CD4-positive, alpha-beta T cell treated with Interleukin-15 for 1 hour (primary cell): ENCODE data around the gene PPFIA3.
"Not testable (repeated sequence)": the region's sequence is repeated elsewhere in the genome, so short reads cannot be mapped to it uniquely, and the experiment has no call there.

ENCODE experiments used
- DNase-seq: peaks from one replicate; pipeline ENCODE4 v3.0.0-alpha.2; 2020

The PPFIA3 gene

DNA sequence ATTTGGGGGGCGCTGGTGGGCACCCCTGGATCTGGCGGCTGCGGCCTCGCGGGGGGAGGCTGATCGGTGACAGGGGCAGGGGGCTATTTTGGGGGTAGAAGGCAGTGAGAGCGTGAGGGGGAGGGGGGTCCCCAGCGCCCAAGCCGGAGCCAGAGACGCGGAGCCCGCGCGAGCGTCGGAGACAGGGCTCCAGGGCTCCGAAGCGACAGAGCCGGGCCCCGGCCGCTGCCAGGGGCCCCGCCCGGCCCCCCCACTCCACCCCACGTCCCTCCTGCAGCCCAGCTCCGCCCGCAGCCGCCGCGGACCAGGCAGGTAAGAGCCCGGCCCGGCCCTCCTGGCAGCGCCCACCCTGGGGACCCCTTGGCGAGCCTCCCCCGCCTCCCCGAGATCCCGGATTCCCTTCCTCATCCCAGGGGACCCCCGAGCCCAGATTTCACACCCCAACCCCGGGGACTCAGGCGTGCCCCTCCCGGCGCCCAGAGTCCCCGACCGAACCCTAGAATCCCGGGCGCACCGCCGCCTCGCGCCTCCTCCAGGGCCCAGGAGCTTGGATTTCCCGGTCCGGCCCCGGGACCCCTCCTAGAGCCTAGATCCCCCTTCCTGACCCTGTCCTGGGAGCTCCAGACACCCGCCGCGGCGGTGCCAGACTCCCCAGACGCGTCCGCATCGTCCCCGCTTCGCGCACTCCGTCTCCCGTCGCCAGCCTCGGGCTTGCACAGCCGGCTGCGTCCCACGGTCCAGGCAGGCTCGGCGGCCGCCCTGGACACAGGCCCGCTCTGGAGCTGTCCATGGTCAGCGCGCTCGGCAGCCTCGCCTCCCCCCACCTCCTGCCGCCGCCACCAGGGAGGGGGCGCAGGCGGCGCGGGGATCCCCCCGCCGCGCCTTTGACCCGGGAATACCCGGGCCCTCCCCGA lies at the start of gene PPFIA3:
TSS of gene PPFIA3 (plus strand) at position 134 of the 914 bp plus-strand sequence. CDS start 8,330 bp downstream, outside the sequence.
- DNase-seq, result no peak

DNA sequence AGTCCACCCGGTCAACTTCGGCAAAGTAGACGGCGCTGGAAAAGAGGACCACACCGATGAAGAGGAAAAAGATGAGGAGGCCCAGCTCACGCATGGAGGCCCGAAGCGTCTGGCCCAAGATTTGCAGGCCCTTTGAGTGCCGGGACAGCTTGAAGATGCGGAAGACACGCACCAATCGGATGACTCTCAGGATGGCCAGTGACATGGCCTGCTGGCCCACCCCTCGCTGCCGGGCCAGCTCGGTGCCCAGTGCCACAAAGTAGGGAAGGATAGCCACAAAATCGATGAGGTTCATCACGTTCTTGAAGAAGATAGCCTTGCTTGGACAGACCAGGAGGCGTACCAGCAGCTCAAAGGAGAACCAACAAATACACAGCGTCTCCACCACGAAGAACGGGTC lies 48.9 kb upstream of the PPFIA3 start:
- no peak for DNase-seq

DNA sequence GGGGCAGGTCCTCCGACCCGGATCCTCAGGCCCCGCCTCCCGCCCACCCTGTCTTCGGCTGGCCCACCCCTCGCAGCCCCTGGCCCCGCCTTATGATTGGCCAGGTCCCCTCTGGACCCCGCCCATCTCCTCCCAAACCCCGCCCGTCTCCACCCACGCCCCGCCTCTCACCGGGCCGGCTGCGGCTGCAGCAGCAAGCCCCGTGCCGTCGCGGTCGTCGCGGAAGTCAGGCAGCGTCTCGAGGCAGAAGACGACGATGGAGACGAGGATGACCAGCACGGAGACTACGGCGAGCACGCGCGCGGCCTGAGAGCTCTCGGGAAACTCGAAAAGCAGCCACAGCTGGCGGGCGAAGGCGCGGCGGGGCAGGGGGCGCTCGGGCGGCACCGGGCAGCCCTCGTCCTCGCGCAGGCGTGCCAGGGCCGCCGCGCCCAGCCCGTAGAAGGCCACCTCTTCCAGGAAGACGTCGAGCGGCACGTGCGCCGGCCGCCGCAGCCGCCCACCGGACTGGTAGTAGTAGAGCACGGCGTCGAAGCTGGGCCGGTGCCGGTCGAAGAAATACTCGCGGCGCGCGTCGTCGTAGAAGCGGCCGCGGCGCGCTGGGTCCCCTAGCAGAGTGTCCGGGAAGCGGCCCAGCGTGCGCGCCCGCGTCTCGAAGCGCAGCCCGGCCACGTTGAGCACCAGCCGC lies 47.3 kb upstream of the PPFIA3 start:
- DNase-seq, result no peak

DNA sequence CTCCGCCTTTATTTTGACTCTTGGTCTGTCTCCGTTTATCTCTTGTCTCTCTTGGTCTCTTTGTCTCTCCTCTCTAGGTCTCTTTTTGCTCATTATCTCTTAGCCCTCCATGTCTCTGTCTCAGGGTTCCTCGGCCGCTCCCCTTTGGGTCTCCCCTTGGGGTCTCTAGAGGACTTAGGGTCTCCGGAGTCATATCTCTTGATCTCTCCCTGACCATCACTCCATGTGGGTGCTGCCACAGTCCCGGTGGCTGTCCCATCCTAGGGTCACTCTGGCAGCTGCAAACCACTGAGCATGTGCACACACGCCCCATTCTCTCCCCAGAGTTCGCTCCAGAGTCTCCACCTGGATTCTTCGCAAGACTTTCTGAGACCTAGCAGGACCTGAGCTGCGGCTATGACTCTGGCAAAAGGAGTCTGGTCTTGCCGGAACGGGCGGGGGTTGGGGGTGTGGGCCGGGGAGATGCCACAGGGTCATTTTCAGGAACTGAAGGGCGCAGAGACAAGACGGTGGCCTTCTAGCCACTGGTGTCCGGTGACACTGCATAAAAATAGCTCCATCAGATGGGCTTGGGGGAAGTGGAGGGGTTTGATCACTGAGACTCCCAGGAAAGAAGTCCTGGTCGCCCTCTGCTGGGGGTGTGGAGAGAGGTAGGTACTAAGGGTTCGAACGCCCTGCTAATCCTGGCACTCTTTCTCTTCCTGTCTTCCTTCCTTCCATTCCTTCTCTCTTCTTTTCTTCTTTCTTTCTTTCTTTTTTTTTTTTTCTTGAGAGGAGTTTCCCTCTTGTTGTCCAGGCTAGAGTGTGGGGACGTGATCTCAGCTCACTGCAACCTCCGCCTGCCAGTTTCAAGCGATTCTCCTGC lies 45.6 kb upstream of the PPFIA3 start:
- no peak for DNase-seq

DNA sequence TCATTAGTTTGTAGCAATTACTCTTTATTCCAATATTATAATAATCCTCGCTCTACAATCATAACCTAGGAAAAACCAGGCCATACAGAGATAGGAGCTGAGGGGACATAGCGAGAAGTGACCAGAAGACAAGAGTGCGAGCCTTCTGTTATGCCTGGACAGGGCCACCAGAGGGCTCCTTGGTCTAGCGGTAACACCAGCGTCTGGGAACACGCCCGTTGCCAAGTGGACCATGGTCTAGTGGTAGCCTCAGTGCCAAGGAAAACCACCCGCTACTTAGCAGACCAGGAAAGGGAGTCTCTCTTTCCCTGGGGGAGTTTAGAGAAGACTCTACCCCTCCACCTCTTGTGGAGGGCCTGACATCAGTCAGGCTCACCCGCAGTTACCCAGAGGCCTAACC lies 44.5 kb upstream of the PPFIA3 start:
- not testable (repeated sequence) for DNase-seq

DNA sequence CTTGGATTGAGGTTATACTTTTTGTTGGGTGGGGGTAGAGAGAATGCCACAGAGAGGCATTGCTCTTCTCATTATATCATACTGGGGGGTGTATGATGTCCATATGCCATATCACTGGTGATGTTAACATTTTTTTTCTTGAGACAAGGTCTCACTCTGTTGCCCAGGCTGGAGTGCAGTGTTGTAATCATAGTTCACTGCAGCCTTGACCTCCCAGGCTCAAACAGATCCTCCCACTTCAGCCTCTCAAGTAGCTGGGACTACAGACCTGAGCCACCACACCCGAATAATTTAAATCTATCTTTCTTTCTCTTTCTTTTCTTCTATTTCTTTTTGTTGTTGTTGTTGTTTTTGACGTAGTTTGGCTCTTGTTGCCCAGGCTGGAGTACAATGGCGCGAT lies 39.0 kb upstream of the PPFIA3 start:
- no peak for DNase-seq

DNA sequence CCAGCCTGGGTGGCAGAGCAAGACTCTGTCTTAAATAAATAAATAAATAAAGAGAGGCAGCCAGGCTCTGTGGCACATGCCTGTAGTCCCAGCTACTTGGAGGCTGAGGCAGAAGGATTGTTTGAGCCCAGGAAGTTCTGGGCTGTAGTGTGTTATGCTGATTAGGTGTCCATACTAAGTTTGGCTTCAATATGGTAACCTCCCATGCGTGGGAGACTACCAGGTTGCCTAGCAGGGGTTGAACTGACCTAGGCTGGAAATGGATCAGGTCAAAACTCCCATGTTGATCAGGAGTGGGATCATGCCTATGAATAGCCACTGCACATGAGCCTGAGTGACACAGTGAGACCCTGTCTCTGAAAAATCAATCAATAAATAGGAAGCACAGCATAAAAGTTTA lies 38.1 kb upstream of the PPFIA3 start:
- no peak for DNase-seq

DNA sequence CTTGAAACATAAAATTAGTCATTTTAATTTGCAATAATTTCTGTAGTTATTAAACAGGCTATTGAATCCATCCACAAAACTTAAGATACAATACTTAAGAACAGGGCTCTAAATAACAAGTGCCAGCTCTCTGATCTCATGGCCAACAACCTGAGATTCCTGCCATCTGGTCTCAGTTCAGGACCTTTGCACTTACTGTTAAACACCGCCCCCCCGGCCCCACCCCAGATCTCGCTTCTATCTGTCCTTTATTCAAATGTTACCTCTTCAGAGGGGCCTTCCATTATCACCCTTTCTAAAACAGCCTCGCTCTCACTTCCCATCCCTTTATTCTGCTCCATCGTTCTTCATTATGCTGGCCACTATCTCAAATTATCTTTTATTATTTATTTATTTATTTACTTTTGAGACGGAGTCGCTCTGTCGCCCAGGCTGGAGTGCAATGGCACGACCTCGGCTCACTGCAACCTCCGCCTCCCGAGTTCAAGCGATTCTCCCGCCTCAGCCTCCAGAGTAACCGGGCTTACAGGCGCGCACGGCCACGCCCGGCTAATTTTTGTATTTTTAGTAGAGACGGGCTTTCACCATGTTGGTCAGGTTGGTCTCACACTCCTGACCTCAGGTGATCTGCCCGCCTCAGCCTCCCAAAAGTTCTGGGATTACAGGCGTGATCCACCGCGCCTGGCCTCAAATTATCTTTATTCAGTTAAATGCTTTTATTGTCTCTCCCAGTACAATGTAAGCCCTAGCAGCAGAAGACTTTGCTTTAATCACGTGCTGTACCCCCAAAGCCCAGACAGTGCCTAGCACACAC lies 34.9 kb upstream of the PPFIA3 start:
- DNase-seq, result no peak

DNA sequence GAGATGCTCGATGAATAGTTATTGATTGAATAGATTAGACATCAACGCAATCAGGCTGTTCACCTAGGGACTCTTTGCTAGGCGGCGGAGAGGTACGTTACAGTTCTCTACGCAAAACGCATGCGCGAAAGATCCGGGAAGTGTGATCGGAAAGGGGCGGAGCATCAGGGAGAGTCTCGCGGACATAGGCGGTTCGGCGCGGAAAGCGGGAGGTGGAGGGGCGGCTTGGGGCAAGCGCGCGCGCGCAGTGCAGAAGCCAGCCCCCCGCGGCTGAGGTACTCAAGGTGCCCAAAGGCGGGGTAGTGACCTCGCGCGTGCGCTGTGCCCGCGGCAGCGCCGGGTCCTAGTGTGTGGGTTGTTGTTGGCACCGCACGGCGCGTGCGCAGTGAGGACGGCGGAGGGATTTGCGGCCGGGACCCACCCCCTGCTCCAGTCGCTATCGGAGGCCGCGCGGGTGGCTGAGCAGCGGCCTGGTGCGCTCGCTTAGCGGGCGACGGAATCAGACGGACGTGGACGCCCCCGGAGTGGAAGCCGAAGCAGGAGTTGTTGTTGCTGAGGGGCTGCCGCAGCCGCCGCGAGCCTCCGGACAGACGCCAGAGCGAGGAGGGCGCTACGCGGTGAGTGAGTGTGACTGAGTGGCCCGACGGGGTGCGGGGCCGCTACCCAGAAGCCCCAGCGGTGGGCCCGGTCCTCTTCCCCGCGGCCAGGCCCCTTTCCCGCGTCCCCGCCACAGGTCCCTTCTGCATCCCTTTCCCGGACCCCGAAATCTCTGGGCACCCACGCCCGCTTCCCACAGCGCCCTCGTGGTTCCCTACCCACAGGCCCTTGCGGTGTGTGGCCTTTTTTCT lies 34.1 kb upstream of the PPFIA3 start, which contains the start of gene SNRNP70:
TSS of gene SNRNP70 (plus strand) at position 432 of the 848 bp plus-strand sequence. CDS start 964 bp downstream, outside the sequence.
- DNase-seq, result peak; percentile 100

DNA sequence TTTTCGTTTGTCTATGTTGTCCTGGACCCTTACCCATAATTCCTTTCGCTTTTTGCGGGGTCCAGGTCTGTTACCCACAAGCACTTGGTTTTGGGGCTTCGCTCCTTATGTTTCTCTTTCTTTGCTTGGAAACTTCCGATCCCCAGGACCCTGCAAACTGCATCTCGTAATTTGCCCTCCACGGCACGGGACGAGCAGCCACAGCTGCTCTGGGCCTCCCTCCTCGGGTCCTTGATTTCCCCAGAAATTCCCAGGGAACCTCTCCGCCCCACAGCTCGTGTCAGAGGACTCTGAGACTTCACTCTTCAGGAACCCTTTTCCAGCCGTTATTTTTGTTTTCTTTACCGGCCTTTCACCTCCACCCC lies 33.5 kb upstream of the PPFIA3 start:
- DNase-seq, result no peak

DNA sequence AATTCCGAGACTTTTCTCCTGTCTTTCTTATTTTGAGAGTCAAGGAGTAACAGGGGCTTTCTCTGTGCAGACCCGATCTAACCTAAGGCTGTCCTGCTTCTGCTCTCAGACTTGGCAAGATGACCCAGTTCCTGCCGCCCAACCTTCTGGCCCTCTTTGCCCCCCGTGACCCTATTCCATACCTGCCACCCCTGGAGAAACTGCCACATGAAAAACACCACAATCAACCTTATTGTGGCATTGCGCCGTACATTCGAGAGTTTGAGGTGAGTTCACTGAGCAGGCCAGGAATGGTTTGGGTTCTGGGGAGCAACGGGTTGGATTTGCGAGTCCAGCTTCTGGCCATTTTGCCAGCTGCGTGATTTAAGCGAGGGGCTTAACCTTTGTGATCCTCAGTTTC lies 33.0 kb upstream of the PPFIA3 start:
- DNase-seq, result no peak

DNA sequence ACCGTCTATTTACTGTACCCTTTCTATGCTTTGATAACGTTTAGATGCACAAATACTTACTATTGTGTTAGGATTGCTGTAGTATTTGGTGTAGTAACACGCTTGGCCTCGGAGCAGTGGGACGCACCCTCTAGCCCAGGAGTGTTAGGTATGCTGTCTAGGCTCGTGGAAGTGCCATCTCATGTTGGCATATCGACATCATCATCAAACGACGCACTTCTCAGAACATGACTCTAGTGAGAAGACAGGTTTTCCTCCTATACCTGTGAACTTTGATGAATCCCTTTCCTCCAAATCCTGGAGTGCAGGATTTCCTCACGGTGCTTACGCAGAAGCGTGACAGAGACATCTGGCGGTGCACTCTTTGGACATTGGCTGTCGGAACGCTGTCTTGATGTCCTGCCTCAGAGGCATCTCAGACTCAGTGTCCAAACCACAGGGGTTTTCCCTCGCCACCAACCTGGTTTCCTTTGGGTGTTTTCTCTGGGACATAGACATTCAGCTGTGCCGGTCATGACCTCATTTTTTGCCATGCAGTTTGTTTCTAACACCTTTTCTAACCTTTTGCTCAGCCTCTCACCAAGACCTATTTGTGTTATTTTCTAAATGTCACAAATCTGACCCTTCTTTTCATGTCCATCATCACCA lies 27.8 kb upstream of the PPFIA3 start:
- no peak for DNase-seq

DNA sequence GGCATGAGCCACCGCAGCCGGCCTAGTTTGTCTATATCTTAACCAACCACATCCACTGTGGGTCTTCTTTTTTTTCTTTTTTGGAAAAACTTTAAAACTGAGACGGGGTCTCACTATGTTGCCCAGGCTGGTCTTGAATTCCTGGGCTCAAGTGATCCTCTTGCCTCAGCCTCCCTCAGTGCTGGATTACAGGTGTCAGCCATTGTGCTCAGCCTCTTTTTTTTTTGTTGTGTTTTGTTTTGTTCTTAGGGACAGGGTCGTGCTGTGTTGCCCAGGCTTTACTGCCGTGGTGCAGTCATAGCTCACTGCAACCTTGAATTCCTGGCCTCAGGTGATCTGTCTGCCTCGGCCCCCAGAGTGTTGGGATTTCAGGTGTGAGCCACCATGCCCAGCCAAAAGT lies 26.7 kb upstream of the PPFIA3 start:
- DNase-seq, result no peak

DNA sequence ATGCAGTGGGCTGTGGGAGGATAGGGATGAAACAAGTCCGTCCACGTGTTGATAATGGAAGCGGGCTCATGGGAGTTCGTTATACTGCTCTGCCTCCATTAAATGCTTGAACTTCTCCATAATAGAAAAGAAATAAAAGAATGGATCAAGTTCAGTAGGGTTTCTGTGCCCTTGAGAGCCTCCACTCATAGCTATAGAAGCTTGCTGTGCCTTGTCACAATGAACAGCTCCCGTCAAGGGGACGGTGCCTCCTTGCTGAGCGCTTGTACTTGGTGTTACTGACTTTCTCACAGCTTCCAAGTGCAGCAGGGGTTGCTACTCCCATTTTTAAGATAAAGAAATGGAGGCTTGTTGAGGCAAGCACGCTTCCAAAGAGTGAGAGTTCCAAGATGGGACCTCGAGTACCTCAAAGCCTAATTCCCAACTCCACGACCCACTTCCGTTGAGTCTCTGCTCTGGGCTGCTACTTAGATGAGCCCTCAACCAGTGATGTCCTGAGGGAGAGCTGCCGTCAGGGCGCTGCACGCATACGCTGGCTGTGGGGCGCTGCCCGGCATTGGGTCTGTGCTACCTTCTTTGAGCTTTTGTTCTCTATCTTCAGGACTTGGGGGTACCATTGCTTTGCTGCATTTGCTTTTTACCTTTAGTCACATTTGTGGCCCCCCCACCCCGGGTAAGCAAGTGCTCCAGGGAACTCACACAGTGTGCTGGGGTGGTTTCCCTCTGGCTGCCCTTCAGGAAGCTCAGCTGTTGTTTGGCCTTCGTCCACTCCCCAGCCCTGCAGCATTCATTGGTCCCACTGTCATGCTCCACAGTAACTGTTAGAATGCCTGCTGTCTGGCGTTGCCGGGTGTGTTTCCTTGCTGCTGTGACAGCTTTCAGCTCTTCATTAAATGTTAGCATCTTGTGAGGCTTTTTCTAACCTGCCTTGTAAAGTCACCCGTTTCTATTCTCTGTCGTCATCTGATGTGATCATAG lies 24.6 kb upstream of the PPFIA3 start:
- no peak for DNase-seq

DNA sequence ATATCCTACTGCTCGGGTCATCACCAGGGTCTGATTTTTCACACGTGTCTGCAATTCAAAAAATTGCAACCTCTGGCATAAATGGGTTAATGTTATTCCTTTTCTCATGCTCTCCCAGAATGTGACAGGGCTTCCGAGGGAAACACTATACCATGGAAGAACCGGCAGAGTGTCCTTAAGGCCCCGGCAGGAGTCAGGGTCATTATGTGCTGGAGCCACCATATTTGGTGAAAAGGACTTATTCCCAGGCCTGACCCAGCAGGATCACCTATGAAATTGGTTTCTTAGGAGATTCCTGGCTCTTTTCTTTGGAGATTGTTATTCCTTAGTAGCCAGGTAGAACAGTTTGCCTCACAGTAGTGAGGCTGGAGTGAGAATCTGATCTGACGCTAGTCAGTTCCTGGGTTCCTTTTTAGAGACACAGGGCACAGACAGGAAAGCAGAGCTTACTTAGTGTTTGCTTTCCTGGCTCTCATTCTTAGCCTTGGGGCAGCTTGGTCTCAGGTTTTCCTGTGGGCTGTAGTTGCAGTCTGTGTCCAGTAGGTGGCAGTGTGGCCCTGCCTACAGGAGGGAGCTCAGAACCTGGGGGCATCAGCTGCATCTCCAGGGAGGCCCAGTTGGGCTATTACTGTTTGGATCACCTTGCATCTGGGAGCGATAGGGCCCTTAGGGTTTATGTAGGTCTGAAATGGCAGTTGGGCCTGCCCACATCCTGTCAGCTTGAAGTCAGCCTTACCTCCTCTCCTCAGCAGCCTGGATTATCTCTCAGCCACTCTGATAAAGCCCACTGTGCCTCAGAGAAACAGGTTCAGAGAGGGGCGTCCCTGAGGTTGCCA lies 21.7 kb upstream of the PPFIA3 start:
- DNase-seq, result peak; percentile 76

DNA sequence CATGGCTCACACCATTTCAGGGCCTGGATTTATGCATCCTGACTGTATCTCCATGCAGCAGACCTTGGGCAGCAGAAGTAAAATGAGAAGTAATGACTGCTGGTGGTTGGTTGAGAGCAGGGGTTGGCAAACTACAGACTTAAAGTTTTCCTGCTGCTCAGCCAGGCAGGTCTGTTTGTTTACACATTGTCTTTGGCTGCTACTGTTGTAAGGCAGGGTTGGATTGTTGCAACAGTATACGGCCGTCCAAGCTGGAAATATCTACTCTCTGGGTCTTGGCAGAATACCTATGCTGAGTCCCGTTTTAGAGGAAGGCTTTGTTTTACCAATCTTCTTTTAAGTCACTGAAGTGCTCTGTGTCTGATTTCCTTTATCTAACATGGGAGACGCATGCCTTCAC lies 20.5 kb upstream of the PPFIA3 start:
- no peak for DNase-seq

DNA sequence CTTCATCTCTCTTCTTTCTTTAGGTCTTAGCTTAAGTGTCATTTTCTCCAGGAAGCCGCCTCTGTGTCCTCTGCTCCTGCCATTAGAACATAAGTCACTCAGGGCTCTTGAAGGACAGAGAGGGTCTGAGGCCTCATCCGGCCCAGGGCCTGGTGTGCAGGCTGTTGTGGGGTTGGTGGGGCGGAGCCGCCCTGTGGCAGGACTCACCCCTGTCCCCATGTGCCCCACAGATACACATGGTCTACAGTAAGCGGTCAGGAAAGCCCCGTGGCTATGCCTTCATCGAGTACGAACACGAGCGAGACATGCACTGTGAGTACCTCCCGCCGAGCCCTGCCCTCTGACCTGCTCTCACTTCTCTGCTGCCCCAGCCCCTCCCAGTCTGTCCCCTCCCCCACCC lies 18.2 kb upstream of the PPFIA3 start:
- DNase-seq, result no peak

DNA sequence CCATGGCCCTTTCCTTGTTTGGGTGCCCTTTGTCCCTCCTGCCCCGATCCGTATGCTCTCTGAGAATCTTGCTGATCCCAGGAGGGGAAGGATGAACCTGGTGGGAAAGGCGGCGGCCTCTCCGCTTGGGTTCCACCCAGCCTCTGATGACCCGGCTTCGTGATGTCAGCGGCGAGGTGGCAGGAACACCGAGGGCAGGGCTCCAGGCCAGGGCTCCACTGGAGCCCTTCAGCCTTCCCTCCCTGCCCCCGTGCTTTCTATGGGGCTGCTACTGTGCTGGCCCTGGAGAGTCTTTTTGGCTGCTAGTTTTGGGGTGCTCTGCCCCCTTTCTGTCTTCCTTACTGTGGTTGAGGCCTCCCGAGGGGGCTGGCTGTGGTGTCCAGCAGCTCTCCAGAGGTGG lies 17.0 kb upstream of the PPFIA3 start:
- no peak for DNase-seq
